Activated CD8-positive, alpha-beta memory T cell treated with anti-CD3 and anti-CD28 coated beads, Interleukin-2, amount 50 U/mL, for 24 hours (primary cell): Measurements from ENCODE around the gene ZNRD2.
"Not testable (repeated sequence)": the region's sequence is repeated elsewhere in the genome, so short reads cannot be mapped to it uniquely, and the experiment has no call there.

Experiments
- DNase-seq: peaks from one replicate; pipeline ENCODE4 v3.0.0-alpha.2; 2020; ENCODE audit errors: extremely low read depth

ZNRD2 gene

DNA sequence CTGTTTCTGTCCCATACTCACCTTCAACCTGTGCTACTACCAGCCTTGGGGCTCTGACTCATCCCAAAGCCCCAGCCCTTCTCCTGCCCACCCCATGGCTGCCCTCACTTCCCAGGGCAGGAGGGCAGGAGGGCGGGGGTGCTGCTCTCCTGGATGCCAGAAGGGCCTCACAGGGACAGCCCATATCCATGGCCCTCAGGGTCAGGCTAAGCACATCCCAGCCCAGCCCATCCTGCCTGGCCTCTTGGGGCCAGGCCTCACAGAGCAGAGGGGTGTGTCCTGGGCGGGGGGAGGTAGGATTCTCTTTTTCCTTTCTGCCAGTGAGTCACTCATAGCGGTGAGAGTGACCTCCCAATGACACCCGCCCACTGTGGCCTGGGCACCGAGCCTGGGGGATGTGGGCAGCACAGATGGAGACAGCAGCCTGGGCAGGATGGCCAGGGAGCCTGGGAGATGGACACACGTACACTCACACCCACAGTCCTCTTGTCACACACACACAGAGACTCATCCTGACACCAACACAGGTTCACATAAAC is 14.5 kb upstream of the ZNRD2 start:
- DNase-seq = no peak

GRCh38 chr11:65556470-65557279 is 13.6 kb upstream of the ZNRD2 start:
- DNase-seq = no peak

- DNase-seq = no peak
Observed at GRCh38 chr11:65557280-65558001, 12.8 kb upstream of the ZNRD2 start.

- no peak for DNase-seq
Observed at GRCh38 chr11:65558002-65558929, 12.0 kb upstream of the ZNRD2 start, which contains the start of gene LTBP3. Gene LTBP3, minus strand, starts transcription at chr11:65558359. Its CDS starts 400 bp downstream, at chr11:65557959.

GRCh38 chr11:65558930-65559509 is 11.3 kb upstream of the ZNRD2 start:
- DNase-seq = no peak

GRCh38 chr11:65559535-65559934 is 10.7 kb upstream of the ZNRD2 start:
- DNase-seq = no peak

- DNase-seq = no peak
Observed at GRCh38 chr11:65559951-65560537, 10.2 kb upstream of the ZNRD2 start.

DNA sequence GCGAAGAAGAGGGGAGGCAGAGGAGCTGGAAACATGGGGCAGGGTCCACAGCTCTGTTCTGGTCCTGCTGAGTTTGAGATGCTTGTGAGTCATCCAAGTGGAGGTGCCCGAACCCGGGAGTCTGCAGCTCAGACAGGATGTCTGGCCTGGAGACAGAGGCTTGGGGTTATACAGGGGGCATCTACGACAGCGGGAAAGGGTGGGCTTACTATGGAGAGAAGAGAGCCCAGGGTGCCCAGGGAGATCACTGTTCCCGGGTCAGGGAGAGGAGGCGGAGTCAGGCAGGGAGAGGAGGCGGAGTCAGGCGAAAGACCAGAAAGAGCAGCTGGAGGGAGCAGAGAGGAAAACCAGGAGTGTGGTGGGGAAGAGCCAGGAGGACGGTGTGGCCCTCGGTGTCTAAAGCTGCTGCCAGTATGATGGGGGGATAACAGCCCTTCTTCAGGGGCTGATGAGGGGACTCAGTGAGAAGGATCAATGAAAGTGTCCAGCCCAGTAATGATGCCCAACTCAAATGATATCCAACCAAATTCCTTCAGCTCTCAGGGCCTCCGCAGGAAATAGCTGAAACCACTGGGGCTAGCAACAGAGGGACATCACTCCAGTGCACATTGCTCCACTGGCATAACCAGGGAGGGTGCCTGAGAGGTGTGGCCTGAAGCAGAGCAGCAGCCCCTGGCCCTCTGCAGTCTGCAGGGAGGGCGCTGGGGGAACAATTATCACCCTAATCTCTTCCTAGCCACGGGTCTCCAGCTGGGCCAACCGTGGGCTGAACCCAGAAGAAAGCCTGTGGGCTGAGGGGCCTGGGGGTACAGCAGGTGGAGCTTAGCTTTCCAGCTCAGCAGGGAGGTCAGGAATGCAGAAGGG is 9.5 kb upstream of the ZNRD2 start:
- DNase-seq = no peak

DNA sequence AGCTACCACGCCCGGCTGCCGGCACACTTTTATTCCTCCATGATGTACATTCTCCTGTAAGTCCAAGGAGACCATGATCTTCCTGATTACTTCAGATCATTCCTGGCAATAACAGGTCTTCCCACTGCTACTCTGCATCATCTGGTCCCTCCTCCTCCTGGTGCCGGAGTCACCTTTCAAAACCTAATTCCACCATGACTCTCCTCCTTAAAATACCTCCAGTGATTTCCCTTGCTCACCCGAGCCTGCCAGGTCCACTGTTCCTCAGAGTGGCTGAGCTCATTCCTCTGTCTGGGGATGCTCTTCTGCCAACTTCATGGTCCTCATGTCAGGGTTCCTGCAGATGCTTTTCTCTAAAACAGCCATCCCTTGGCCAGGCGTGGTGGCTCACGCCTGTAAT is 8.3 kb upstream of the ZNRD2 start:
- DNase-seq = no peak

DNA sequence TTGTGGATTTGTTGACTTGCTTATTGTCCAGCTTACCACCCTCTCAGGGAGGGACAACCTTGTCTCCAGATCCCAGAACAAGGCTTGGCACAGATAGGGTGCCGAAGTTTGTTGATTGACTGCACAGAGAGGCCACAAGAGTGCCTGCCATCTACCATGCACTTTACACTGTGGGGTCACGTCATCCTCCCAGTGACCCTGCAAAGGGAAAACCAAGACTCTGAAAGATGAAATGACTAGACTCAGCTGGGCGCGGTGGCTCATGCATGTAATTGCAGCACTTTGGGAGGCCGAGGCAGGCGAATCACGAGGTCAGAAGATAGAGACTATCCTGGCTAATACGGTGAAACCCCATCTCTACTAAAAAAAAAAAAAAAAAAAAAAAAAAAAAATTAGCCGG is 7.5 kb upstream of the ZNRD2 start:
- DNase-seq = no peak

DNA sequence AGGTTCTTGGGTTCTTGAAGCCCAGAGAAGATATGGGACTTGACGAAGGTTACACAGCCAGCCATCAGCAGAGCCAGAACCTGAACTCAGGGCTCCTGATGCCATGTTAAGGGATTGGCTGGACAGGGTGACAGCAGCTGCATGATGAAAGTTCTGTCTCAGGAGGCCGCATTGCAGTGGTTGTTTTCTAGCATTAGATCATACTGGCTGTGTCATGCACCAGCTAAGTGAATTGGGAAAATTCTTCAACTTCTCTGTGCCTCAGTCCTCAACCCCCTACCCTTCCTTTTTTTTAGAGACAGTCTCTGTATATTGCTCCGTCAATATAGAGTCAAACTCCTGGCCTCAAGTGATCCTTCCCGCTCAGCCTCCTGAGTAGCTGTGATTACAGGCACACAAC is 6.7 kb upstream of the ZNRD2 start:
- DNase-seq = no peak

- not testable (repeated sequence) for DNase-seq
Observed at GRCh38 chr11:65564879-65565559, 5.3 kb upstream of the ZNRD2 start.

- no peak for DNase-seq
Observed at GRCh38 chr11:65565624-65566453, 4.4 kb upstream of the ZNRD2 start.

- peak; percentile 42 for DNase-seq
Observed at GRCh38 chr11:65569164-65569972, 909 bp upstream of the ZNRD2 start.

GRCh38 chr11:65571420-65571819 is 1.1 kb downstream of the ZNRD2 start:
- DNase-seq = no peak

DNA sequence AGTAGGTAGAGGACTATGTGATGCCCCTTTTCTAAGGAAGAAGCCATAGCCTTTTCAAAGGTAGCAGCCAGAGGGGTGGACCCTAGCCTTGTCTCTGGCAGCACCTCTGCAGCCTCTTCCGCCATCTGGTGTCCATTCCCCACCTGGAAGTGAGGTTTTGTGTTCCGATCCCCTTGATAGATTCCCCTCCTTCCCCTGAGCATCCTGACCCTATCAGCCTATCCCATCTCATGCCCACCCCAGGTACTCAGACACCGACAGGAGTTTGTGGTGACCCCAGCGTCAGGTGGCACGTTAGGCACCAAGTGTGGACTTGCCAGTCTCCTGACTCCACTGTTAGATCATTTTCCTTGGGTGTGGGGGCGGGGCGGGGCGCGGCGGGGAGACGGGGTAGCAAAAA is 1.7 kb downstream of the ZNRD2 start:
- no peak for DNase-seq

DNA sequence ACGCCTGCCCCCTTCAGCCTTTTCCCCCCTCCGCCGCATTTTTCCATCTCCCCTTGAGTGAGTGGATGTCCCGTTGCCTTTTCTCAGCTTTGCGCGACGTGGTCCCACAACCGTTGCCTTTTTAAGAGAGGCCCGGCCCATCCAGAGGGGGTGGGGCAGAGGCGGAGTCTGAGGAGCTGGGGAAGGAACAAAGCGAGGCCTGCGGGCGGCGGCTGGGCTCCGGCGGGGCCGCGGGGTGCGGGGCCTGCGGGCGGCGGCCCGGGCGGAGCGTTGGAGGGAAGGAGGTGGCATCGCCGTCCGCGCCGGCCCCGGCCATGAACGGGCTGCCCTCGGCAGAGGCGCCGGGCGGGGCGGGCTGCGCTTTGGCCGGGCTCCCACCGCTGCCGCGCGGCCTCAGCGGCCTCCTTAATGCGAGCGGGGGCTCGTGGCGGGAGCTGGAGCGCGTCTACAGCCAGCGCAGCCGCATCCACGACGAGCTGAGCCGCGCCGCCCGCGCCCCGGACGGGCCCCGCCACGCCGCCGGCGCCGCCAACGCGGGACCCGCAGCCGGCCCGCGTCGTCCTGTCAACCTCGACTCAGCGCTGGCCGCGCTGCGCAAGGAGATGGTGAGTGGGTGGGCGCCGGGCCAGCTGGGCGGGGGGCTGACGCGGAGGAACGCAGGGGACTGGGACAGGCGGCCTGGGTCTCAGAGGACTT is 2.2 kb downstream of the ZNRD2 start, which contains the start of gene FAM89B:
Gene FAM89B, plus strand, starts transcription at position 183 of the 696 bp plus-strand sequence. Its CDS starts 132 bp downstream, at position 315.
- peak; percentile 70 for DNase-seq
